Measurements from ENCODE around the gene KCTD15. TPM values are rescaled to one million over a fixed set of nuclear protein-coding genes. Genes with fewer than 3 reads are reported as not detected.

The KCTD15 gene
- total RNA-seq, 4 donors from 2014 or later, result 53.6 to 89.1 (median 72.5) TPM

DNA sequence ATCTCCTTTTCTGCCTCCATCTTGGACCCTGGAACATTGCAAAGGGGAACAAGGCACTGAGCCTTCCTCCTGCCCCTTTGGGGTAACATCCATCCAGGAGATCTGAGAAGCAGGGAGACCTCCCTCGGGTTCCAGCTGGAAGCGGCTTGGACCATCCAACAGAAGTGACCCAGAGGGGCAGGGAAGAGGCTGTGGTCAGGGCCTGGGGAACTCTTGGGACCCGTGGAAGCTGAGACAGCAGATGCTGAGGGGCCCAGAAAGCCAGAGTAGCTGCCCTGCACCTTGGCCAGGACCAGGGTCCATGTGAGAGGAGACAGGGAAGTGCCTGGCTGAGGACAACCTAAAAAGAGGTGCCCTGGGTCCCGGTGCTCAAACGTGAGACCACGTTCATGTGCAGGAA, 21.9 kb upstream of the KCTD15 start:
- no peak for DNase-seq
- no peak for TF ChIP-seq POLR2A (IDR thresholded peaks at IDR 0.05)
- TF ChIP-seq, protein P1, sequence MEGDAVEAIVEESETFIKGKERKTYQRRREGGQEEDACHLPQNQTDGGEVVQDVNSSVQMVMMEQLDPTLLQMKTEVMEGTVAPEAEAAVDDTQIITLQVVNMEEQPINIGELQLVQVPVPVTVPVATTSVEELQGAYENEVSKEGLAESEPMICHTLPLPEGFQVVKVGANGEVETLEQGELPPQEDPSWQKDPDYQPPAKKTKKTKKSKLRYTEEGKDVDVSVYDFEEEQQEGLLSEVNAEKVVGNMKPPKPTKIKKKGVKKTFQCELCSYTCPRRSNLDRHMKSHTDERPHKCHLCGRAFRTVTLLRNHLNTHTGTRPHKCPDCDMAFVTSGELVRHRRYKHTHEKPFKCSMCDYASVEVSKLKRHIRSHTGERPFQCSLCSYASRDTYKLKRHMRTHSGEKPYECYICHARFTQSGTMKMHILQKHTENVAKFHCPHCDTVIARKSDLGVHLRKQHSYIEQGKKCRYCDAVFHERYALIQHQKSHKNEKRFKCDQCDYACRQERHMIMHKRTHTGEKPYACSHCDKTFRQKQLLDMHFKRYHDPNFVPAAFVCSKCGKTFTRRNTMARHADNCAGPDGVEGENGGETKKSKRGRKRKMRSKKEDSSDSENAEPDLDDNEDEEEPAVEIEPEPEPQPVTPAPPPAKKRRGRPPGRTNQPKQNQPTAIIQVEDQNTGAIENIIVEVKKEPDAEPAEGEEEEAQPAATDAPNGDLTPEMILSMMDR (IDR thresholded peaks at IDR 0.05), result no peak
- intact Hi-C loops (cut with DNase I), result loop anchor here (5.0 kb wide), 2 partner anchors 223 to 342 kb away; no protein-coding TSS in a partner anchor
- 56% methylated on average over 4 of the region's 6 CpGs; no CpG with 5 or more reads in 1 of the 2 donors for WGBS, 2 donors
- H3K9me3 ChIP-seq, result no peaks in the 10 kb centered on the region
- H3K4me3 ChIP-seq, result no peak overlapping the region
- H3K36me3 ChIP-seq, result no peaks in the 10 kb centered on the region
- peaks cover 0 to 18% (median 10%) of the 10 kb centered on the region in 3 donors for H3K4me1 ChIP-seq
- H3K27me3 ChIP-seq, result peaks cover 0 to 64% (median 0%) of the 10 kb centered on the region in 4 donors
- H3K27ac ChIP-seq, result no peak overlapping the region

DNA sequence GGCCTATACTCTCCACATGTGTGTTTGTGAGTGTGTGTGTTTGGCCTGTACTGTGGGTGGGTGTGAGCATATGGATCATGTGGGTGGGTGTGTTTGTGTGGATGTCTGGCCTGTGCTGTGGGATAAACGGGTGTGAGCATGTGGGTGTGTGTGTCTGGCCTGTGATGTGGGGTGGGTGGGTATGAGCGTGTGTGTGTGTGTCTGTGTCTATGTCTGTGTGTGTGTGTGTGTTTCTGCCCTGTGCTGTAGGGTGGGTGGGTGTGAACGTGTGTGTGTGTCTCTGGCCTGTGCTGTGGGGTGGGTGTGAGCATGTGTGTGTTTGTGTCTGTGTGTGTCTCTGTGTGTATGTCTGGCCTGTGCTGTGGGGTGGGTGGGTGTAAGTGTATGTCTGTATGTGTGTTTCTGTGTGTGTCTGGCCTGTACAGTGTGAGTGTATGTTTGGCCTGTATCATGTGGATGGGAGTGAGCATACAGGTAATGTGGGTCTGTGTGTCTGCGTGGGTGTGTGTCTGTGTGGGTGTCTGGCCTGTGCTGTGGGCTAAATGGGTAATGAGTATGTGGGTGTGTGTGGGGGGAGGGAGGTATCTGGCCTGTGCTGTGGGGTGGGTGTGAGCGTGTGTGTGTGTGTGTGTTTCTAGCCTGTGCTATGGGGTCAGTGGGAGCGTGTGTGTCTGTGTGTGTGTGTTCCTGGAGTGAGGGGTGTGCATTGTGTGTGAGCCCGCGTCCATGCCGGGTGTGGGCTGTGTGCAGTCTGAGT, 20.8 kb upstream of the KCTD15 start:
- peaks cover 0 to 23% (median 10%) of the 10 kb centered on the region in 3 donors for H3K4me1 ChIP-seq
- no peak for DNase-seq
- WGBS, 2 donors, result 64 to 78% methylated on average over 8 to 9 of the region's 9 CpGs
- H3K27ac ChIP-seq, result no peak overlapping the region
- peaks cover 0 to 64% (median 0%) of the 10 kb centered on the region in 4 donors for H3K27me3 ChIP-seq
- TF ChIP-seq POLR2A (IDR thresholded peaks at IDR 0.05), result no peak
- TF ChIP-seq, protein P1 (IDR thresholded peaks at IDR 0.05), result no peak
- H3K36me3 ChIP-seq, result no peaks in the 10 kb centered on the region
- no peaks in the 10 kb centered on the region for H3K9me3 ChIP-seq
- intact Hi-C loops (cut with DNase I), result loop anchor here (5.0 kb wide), 1 partner anchor 221 kb away; no protein-coding TSS in a partner anchor
- H3K4me3 ChIP-seq, result no peak overlapping the region

DNA sequence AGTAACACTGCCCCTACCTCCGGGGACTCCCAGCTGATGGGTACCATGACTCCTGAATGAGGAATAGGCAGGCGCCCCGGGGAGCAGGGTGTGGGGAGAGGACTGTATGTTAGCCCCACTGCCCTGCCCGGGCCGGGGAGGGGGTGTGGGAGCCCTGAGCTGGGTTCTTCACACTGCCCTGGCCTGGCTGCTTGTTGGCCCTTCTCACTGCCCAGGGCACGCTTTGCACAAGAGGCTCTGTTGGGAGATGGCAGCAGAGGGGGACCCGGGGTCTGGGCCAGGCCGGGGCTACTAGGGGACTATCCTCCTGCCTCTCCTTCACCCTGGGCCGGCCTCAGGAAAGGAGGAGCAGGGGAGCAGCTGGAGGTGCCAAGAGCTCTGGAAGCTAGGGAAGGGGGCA, 19.3 kb upstream of the KCTD15 start:
- 90 to 100% methylated on average over 1 to 3 of the region's 9 CpGs for WGBS, 2 donors
- Histone ChIP-seq H3K27ac (no peak overlapping the region), H3K27me3 (peaks cover 0 to 66% (median 0%) of the 10 kb centered on the region in 4 donors), H3K4me1 (peaks cover 0 to 23% (median 10%) of the 10 kb centered on the region in 3 donors), H3K36me3 (no peaks in the 10 kb centered on the region), H3K9me3 (no peaks in the 10 kb centered on the region), H3K4me3 (no peak overlapping the region)
- intact Hi-C loops (cut with DNase I), result loop anchor here (5.0 kb wide), 1 partner anchor 220 kb away; no protein-coding TSS in a partner anchor
- no peak for TF ChIP-seq POLR2A (IDR thresholded peaks at IDR 0.05)
- TF ChIP-seq, protein P1 (IDR thresholded peaks at IDR 0.05), result no peak
- no peak for DNase-seq

DNA sequence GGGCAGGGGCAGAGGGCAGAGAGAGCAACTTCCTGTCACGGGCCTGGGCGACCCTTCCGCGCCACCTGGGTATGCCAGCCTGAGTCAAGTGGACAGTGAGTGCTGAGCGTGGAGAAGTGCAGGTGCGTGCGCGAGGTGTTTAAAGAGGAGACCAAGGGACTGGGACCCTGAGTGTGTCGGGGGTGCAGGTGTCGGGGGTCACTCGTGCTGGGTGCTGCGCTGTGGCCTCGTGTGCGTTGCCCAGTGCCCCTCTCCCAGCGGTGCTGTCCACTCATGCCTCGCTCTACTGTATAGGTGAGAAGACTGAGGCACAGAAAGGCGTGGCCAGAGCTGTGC, 18.9 kb upstream of the KCTD15 start:
- TF ChIP-seq POLR2A (IDR thresholded peaks at IDR 0.05), result no peak
- TF ChIP-seq, protein P1 (IDR thresholded peaks at IDR 0.05), result no peak
- H3K4me3 ChIP-seq, result no peak overlapping the region

More for the DNA sequence above, 18.9 kb upstream of the KCTD15 start:
- H3K4me1 ChIP-seq, result peaks cover 0 to 23% (median 10%) of the 10 kb centered on the region in 3 donors
- no peak for DNase-seq
- no peaks in the 10 kb centered on the region for H3K9me3 ChIP-seq
- H3K27me3 ChIP-seq, result peaks cover 0 to 70% (median 0%) of the 10 kb centered on the region in 4 donors
- 44 to 57% methylated on average over 16 to 17 of the region's 17 CpGs for WGBS, 2 donors
- no peaks in the 10 kb centered on the region for H3K36me3 ChIP-seq
- no peak overlapping the region for H3K27ac ChIP-seq
- intact Hi-C loops (cut with DNase I), result loop anchor here (2.0 to 5.0 kb wide), 2 partner anchors 220 to 319 kb away; no protein-coding TSS in a partner anchor
